GM12865 (cell line): ENCODE results near the gene SLC7A8.

Experiments
- DNase-seq: peaks from one replicate; pipeline ENCODE4 v3.0.0; 2010; ENCODE audit warnings: low read depth
- H3K4me3 ChIP-seq: 2 replicates; pipeline ENCODE4 v1.5.1; 2011; ENCODE audit warnings: mild to moderate bottlenecking, low read depth, low read length, control low read depth
- TF ChIP-seq, protein P1 (sequence below): IDR thresholded peaks from 2 replicates; pipeline ENCODE4 v1.5.1; 2011; ENCODE audit warnings: low read length, control low read depth, low read depth, inconsistent platforms; ENCODE audit not compliant: insufficient read depth; ENCODE audit errors: missing control alignments

Gene SLC7A8

GRCh38 chr14:23167116-23167847 is 16.2 kb downstream of the SLC7A8 start:
- no peak overlapping the region for H3K4me3 ChIP-seq
- no peak for DNase-seq
- TF ChIP-seq, protein P1, sequence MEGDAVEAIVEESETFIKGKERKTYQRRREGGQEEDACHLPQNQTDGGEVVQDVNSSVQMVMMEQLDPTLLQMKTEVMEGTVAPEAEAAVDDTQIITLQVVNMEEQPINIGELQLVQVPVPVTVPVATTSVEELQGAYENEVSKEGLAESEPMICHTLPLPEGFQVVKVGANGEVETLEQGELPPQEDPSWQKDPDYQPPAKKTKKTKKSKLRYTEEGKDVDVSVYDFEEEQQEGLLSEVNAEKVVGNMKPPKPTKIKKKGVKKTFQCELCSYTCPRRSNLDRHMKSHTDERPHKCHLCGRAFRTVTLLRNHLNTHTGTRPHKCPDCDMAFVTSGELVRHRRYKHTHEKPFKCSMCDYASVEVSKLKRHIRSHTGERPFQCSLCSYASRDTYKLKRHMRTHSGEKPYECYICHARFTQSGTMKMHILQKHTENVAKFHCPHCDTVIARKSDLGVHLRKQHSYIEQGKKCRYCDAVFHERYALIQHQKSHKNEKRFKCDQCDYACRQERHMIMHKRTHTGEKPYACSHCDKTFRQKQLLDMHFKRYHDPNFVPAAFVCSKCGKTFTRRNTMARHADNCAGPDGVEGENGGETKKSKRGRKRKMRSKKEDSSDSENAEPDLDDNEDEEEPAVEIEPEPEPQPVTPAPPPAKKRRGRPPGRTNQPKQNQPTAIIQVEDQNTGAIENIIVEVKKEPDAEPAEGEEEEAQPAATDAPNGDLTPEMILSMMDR, result no peak

GRCh38 chr14:23164949-23165348 is 18.5 kb downstream of the SLC7A8 start:
- no peak overlapping the region for H3K4me3 ChIP-seq
- DNase-seq, result no peak
- TF ChIP-seq, protein P1, result no peak

DNA sequence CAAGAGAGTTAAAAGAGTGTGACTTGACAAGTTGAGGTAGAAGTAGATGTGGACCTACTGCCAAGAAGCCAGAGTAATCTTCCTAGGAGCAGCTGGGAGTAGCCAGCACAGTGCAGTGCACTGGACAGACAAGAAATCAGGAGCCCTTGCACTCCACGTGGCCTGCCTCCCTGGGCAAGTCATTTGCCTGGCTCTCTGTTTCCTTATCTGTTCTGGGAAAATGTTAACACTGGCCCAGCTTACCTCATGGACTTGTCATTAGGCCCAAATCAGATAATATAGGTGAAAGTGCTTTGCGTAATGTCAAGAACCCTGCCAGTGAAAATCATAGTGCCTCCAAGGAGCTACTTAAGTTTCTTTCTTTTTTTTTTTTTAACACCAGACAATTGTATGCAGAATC is 19.2 kb downstream of the SLC7A8 start:
- DNase-seq, result no peak
- H3K4me3 ChIP-seq, result no peak overlapping the region
- TF ChIP-seq, protein P1, result no peak

DNA sequence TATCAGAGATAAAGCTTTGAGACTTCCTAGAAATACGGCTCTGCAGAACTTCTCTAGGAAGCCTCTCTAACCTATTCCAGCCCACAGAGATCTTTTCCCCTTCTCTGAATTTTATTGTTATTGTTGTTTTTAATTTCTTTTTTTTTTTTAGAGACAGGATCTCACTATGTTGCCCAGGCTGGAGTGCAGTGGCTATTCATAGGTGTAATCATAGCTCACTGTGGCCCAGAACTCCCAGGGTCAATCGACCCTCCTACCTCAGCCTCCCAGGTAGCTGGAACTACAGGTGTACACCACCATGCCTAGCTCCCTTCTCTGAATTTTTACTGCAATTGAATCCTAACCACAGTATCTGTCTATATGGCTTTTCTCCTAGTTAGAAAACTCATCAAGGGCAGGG is 19.6 kb downstream of the SLC7A8 start:
- DNase-seq, result no peak
- TF ChIP-seq, protein P1, result no peak
- no peak overlapping the region for H3K4me3 ChIP-seq

- TF ChIP-seq, protein P1, result no peak
- H3K4me3 ChIP-seq, result no peak overlapping the region
- no peak for DNase-seq
Measured at GRCh38 chr14:23162800-23163199, 20.7 kb downstream of the SLC7A8 start.

- TF ChIP-seq, protein P1, result no peak
- no peak for DNase-seq
- no peak overlapping the region for H3K4me3 ChIP-seq
Measured at GRCh38 chr14:23162005-23162404, 21.5 kb downstream of the SLC7A8 start.
